ENCODE results near the gene RARA.

DNA sequence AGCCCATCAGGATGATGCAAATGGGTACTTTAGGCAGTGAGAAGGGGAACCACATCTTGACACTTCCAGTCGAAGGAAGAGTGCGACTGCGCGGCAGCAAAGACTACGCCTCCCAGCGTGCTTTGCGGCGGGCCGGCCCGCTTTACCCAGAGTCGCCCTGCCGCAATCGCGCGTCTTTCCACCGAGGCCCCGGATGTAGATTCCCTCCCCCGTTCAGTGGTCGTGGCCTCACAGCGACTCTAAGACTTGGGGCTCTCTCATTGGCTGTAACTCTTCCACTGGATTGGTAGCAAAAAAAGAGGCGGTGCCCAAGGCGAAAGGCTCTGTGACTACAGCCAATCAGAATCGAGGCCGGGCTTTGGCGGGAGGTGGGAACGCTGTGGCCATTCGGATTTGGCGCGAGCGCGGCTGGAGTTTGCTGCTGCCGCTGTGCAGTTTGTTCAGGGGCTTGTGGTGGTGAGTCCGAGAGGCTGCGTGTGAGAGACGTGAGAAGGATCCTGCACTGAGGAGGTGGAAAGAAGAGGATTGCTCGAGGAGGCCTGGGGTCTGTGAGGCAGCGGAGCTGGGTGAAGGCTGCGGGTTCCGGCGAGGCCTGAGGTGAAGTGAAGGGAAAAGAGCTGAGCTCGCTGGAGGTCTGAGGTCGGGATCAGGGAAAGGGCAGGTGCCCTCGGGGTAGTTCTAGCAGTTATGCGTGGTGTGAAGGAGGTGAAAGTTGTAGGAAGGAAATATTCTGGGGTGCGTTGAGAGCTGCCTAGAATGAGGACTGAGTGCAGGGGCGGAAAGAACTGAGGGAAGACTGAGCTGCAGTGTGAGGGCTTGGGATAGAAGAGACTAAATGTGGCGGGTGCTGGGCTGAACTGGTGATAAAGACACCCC lies 21.2 kb upstream of the RARA start, which contains the start of gene CDC6:
- TF ChIP-seq, protein P1, sequence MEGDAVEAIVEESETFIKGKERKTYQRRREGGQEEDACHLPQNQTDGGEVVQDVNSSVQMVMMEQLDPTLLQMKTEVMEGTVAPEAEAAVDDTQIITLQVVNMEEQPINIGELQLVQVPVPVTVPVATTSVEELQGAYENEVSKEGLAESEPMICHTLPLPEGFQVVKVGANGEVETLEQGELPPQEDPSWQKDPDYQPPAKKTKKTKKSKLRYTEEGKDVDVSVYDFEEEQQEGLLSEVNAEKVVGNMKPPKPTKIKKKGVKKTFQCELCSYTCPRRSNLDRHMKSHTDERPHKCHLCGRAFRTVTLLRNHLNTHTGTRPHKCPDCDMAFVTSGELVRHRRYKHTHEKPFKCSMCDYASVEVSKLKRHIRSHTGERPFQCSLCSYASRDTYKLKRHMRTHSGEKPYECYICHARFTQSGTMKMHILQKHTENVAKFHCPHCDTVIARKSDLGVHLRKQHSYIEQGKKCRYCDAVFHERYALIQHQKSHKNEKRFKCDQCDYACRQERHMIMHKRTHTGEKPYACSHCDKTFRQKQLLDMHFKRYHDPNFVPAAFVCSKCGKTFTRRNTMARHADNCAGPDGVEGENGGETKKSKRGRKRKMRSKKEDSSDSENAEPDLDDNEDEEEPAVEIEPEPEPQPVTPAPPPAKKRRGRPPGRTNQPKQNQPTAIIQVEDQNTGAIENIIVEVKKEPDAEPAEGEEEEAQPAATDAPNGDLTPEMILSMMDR (conservative IDR thresholded peaks at IDR 0.05): no peak
- TF ChIP-seq EZH2 (IDR thresholded peaks at IDR 0.05; ENCODE audit: low read depth): no peak

Data from PC-9 (cell line).